VCaP (cell line): ENCODE data around the gene NOP10.
A peak's percentile ranks its signal among the peaks of the same experiment; 100 is the strongest.

Source experiments
- H3K27ac ChIP-seq: fragments of 450-650 bp; 2 replicates; pipeline ENCODE4 v1.5.1; 2017
- CTCF ChIP-seq: fragments of 450-650 bp; conservative IDR thresholded peaks from 2 replicates; pipeline ENCODE4 v1.5.1; 2017; ENCODE audit warnings: mild to moderate bottlenecking, moderate library complexity

NOP10 gene

DNA sequence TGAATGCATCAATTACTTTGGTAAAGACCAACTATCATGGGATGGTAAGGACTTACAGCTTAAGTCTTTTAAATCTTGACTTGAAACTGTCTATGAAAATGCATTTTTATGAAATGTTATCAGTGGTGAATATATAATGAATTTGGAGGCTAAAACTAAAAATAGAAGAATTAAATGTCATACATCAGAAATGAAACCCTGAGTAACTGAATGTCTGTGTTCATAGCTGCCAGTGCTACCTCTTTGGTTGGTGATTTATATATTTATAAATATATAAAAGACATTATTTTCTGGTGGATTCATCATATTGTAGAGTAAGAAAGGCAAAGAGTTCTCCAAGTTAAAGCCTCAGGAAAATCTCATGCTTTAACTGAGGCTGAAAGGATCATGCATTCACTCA is 17.6 kb downstream of the NOP10 start:
- no peak for TF ChIP-seq CTCF
- no peak overlapping the region for H3K27ac ChIP-seq

- no peak overlapping the region for H3K27ac ChIP-seq
- TF ChIP-seq CTCF = no peak
These were observed 18.0 kb downstream of the NOP10 start for GRCh38 chr15:34324933-34325332.

DNA sequence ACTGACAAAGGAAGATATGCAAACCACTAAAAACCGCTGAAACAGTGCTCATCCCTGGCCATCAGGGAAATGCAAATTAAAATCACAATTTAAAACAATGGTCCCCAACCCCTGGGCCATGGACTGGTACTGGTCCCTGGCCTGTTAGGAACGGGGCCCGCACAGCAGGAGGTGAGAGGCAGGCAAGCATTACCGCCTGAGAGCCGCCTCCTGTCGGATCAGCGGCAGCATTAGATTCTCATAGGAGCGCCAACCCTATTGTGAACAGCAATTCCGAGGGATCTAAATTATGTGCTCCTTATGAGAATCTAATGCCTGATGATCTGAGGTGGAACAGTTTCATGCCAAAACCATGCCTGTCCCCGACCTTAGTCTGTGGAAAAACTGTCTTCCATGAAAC is 19.7 kb downstream of the NOP10 start:
- H3K27ac ChIP-seq = no peak overlapping the region
- no peak for TF ChIP-seq CTCF

- no peak for TF ChIP-seq CTCF
- H3K27ac ChIP-seq = peak overlapping the region; percentile 60
These were observed 24.5 kb downstream of the NOP10 start for GRCh38 chr15:34318277-34319079.

DNA sequence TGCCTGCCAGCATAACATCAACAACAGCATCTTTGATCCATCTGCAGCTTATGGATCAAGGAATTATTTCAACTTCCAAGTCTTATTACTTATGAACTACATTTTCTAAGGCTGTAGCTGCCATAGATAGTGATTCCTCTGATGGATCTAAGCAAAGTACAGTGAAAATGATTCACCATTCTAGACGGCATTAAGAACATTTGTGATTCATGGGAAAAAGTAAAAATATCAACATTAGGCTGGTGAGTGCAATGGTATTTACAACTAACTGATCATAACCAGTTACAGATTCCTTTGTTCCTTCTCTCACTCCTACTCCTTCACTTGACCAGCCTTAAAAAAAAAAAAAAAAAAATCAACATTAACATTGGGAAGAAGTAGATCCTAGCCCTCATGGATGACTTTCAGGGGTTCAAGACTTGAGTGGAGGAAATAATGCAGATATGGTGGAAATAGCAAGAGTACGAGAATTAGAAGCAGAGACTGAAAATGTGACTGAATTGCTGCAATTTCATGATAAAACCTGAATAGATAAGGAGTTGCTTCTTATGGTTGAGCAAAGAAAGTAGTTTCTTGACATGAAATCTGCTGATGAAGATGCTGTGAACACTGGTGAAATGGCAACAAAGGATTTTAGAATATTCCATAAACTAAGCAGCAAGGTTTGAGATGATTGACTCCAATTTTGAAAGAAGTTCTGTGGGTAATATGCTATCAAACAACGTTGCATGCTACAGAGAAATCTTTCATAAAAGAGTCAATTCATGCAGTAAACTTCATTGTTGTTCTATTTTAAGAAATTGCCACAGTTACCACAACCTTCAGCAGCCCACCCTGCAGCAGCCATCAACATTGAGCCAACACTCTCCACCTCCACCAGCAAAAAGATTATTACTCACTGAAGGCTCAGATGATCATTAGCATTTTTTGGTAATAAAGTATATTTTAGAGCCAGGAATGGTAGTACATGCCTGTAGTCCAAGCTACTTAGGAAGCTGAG is 28.1 kb downstream of the NOP10 start:
- no peak for TF ChIP-seq CTCF

DNA sequence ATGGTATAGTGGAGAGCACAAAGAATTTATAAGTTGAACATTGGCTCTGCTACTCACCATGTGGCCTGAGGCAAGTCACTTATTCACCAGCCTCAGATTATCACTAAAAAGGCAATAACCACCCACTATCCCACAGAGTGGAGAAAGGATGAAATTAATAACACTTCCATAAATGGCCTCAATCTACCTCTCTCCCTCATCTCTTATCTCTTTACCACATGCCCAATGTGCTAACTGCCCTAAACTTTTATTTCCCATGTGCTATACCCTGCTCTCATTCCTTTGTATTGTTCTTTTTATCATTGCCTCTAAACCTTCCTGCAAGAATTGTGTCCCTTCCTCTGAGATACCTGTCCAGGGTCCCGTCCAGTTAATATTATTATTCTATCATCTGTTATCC is 31.4 kb downstream of the NOP10 start:
- no peak overlapping the region for H3K27ac ChIP-seq
- TF ChIP-seq CTCF = no peak

More for the DNA sequence above, 28.1 kb downstream of the NOP10 start:
- H3K27ac ChIP-seq = no peak overlapping the region

DNA sequence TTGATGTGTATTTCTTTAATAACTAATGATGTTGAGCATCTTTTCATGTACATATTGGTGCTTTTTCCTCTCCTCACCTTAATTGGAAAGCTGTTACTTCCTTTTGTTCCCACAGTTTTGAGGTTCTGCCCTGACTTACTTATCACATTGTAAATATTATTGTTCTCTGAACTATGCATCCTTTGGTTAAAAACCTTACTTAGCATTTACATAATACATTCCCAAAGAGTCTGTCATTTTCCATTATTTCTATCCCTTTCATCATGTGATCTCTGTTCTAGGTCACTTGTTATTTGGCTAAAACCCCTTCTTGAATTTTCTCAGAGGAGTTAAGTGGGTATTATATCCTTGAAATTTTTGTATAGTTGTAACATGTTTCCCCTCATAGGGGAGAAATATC is 38.3 kb downstream of the NOP10 start:
- no peak overlapping the region for H3K27ac ChIP-seq
- TF ChIP-seq CTCF = no peak
